K562 (cell line): ENCODE measurements around the gene SYN1. TPM values are rescaled to one million over a fixed set of nuclear protein-coding genes. Genes with fewer than 3 reads are reported as not detected.

Source experiments
- ATAC-seq: fragments of 200-7000 bp; cut with Tn5 transposase; 3 replicates; pipeline ENCODE4 v1.9.1; 2020; ENCODE audit warnings: moderate library complexity
- BruUV-seq: library from RNA; stranded (reverse); fragments of 400-500 nt; replicated peaks from 2 replicates; lab custom pipeline; 2021; lab: Mats Ljungman, UMichigan
- CTCF ChIA-PET: fragments of 300-600 bp; formaldehyde crosslinking; extraction: SDS; loops from one replicate; lab custom pipeline; 2021; ENCODE audit warnings: low intra/inter-chr PET ratio; lab: Yijun Ruan, JAX
- POLR2A ChIA-PET: fragments of 300-600, 350-650 bp; sonication (Branson Sonifier 250); formaldehyde crosslinking; extraction: SDS; loops from one replicate; lab custom pipeline; 2021; ENCODE audit warnings: antibody characterized with exemption, inconsistent platforms; lab: Yijun Ruan, JAX
- DNase-seq, 4 experiments: peaks; one replicate each; pipeline versions ENCODE4 v3.0.0 to v3.0.0-alpha.2; 2011 to 2018; ENCODE audit warnings: low spot score in 3 of 4, mixed read lengths in 3 of 4; ENCODE audit errors: extremely low read depth in 1 of 4
- FAIRE-seq: peaks from 2 replicates; lab custom pipeline; 2011; peaks lifted over from hg19 to GRCh38; lab: Jason Lieb, UNC
- H2AFZ ChIP-seq: 2 replicates; pipeline ENCODE4 v1.6.0; 2011; ENCODE audit warnings: low read depth, low read length, control low read depth, inconsistent platforms
- H3K27ac ChIP-seq: fragments of 200-600 bp; 3 replicates; pipeline ENCODE4 v1.8.0; 2011; ENCODE audit warnings: low read depth, mild to moderate bottlenecking, control low read depth, inconsistent platforms, low read length, moderate library complexity, mixed read lengths; ENCODE audit errors: extremely low read depth
- H3K27me3 ChIP-seq, 2 experiments: fragments of 300-600 bp in 1 of 2; 2 replicates in 1 of 2; 3 replicates in 1 of 2; pipeline versions ENCODE4 v1.6.0 to v1.8.0; 2011; ENCODE audit warnings: inconsistent platforms in 2 of 2, low read length in 2 of 2, mild to moderate bottlenecking in 1 of 2, mixed read lengths in 1 of 2, moderate library complexity in 1 of 2; ENCODE audit not compliant: control insufficient read depth in 2 of 2, insufficient read depth in 2 of 2
- H3K36me3 ChIP-seq: fragments of 300-600 bp; 3 replicates; pipeline ENCODE4 v1.8.0; 2011; ENCODE audit warnings: mild to moderate bottlenecking, low read length, inconsistent platforms; ENCODE audit not compliant: control insufficient read depth, insufficient read depth
- H3K4me1 ChIP-seq, 2 experiments: fragments of 200-600 bp in 1 of 2; replicated peaks in 1 of 2; 2 replicates in 1 of 2; 3 replicates in 1 of 2; pipeline versions ENCODE4 v1.5.1 to v1.8.0; 2011; ENCODE audit warnings: inconsistent platforms in 2 of 2, low read length in 2 of 2, mild to moderate bottlenecking in 1 of 2, mixed read lengths in 1 of 2, moderate library complexity in 1 of 2; ENCODE audit not compliant: control insufficient read depth in 2 of 2, insufficient read depth in 2 of 2
- H3K4me2 ChIP-seq: 2 replicates; pipeline ENCODE4 v1.6.1; 2011; ENCODE audit warnings: low read length, control low read depth, inconsistent platforms, mixed read lengths; ENCODE audit not compliant: insufficient read depth
- H3K4me3 ChIP-seq: fragments of 200-600 bp; sonication (generic), shearing (Covaris generic); 2 replicates; pipeline ENCODE4 v1.5.1; 2016; ENCODE audit warnings: control low read depth, inconsistent platforms
- H3K79me2 ChIP-seq: fragments of 200-600 bp; 3 replicates; pipeline ENCODE4 v1.8.0; 2011; ENCODE audit warnings: low read length, inconsistent platforms; ENCODE audit not compliant: control insufficient read depth, insufficient read depth
- H3K9ac ChIP-seq, 2 experiments: 2 replicates each; pipeline versions ENCODE4 v1.6.0 to v1.6.1; 2011; ENCODE audit warnings: low read depth in 2 of 2, low read length in 2 of 2, control low read depth in 1 of 2, inconsistent platforms in 1 of 2, mild to moderate bottlenecking in 1 of 2, mixed read lengths in 1 of 2; ENCODE audit not compliant: insufficient read depth in 1 of 2
- H3K9me1 ChIP-seq: one replicate; pipeline ENCODE4 v1.6.0; 2011; ENCODE audit warnings: inconsistent platforms, mild to moderate bottlenecking, low read length, moderate library complexity; ENCODE audit not compliant: control insufficient read depth, insufficient read depth
- H3K9me3 ChIP-seq: replicated peaks from 2 replicates; pipeline ENCODE4 v1.5.1; 2011; ENCODE audit warnings: low read depth, low read length, inconsistent platforms; ENCODE audit not compliant: control insufficient read depth, insufficient read depth
- H4K20me1 ChIP-seq: replicated peaks from 2 replicates; pipeline ENCODE4 v1.6.1; 2011; ENCODE audit warnings: low read length, inconsistent platforms, mixed read lengths; ENCODE audit not compliant: control insufficient read depth, insufficient read depth
- CBFA2T2 ChIP-seq: fragments of 450-650 bp; conservative IDR thresholded peaks from 2 replicates; pipeline ENCODE4 v1.6.1; 2017; ENCODE audit warnings: mild to moderate bottlenecking
- E2F3 ChIP-seq: fragments of 250-450 bp; sonication (Bioruptor Pico); IDR thresholded peaks from 2 replicates; pipeline ENCODE4 v1.4.0; 2020; ENCODE audit warnings: mild to moderate bottlenecking
- FOXK1 ChIP-seq: sonication (generic); formaldehyde crosslinking; IDR thresholded peaks from 2 replicates; pipeline ENCODE4 v1.8.0; 2022; ENCODE audit warnings: missing genetic modification reagents, mild to moderate bottlenecking, borderline replicate concordance
- FOXP1 ChIP-seq: sonication (generic); formaldehyde crosslinking; IDR thresholded peaks from 2 replicates; pipeline ENCODE4 v1.8.0; 2022; ENCODE audit warnings: mild to moderate bottlenecking, missing genetic modification reagents
- HNRNPK ChIP-seq: fragments of 200-400 bp; formaldehyde crosslinking; IDR thresholded peaks from one replicate; pipeline ENCODE4 v1.6.1; 2018; ENCODE audit warnings: mild to moderate bottlenecking, low read depth, low read length; ENCODE audit not compliant: poor library complexity, severe bottlenecking
- JUND ChIP-seq, 2 experiments: IDR thresholded peaks; 2 replicates in 1 of 2; 3 replicates in 1 of 2; pipeline ENCODE4 v1.6.1; 2011; ENCODE audit warnings: borderline replicate concordance in 2 of 2, low read depth in 2 of 2, low read length in 2 of 2, improper control_type of control experiment in 1 of 2, missing biosample characterization in 1 of 2, missing genetic modification characterization in 1 of 2, missing genetic modification reagents in 1 of 2
- PHB2 ChIP-seq: fragments of 450-650 bp; IDR thresholded peaks from 2 replicates; pipeline ENCODE4 v1.6.1; 2017; ENCODE audit warnings: low read depth
- PHF20 ChIP-seq: fragments of 450-650 bp; IDR thresholded peaks from 2 replicates; pipeline ENCODE4 v1.6.1; 2018; ENCODE audit not compliant: partially characterized antibody
- RUNX1 ChIP-seq: sonication (generic); IDR thresholded peaks from 2 replicates; pipeline ENCODE4 v1.6.1; 2016; ENCODE audit warnings: antibody characterized with exemption, low read depth
- ZNF121 ChIP-seq: sonication (generic); formaldehyde crosslinking; conservative IDR thresholded peaks from 2 replicates; pipeline ENCODE4 v1.8.0; 2022; ENCODE audit warnings: missing genetic modification reagents
- ZNF431 ChIP-seq: sonication (generic); formaldehyde crosslinking; IDR thresholded peaks from 2 replicates; pipeline ENCODE4 v1.8.0; 2022; ENCODE audit warnings: mild to moderate bottlenecking, missing genetic modification reagents
- WGBS: fragments of 100-300 bp; shearing (Covaris generic); methylation state at CpG from one replicate; pipeline ENCODE4 v1.1.6; 2016; ENCODE audit warnings: low coverage, mixed read lengths; ENCODE audit not compliant: insufficient coverage; ENCODE audit errors: missing lambda C conversion rate; 5-methylcytosine and 5-hydroxymethylcytosine counted together
- in situ Hi-C: fragments of 300-500 bp; cut with MboI; formaldehyde crosslinking; loops from 4 replicates; pipeline ENCODE4 v1.15.0; 2018; ENCODE audit warnings: inconsistent platforms, mixed read lengths
- intact Hi-C: fragments of 100-400 bp; cut with micrococcal nuclease; formaldehyde crosslinking; loops from 2 replicates; pipeline ENCODE4 v1.14.2; 2022
- polyA plus RNA-seq, 8 experiments: library from polyadenylated mRNA; depleted of rRNA in 4 of 8; stranded (reverse) in 5 of 8; unstranded in 3 of 8; fragments of >200 nt; fragmentation: Nextera tagmentation in 2 of 8; fragmentation: Illumina TruSeq in 1 of 8; extraction: Ambion mirVana in 2 of 8; extraction: Trizol in 1 of 8; gene quantifications; 2 replicates each; pipeline versions ENCODE4 v1.2.1 to v1.2.3, GENCODE V29; 2011 to 2014; ENCODE audit warnings: inconsistent platforms in 1 of 8, missing spikeins in 1 of 8
- total RNA-seq, 7 experiments: library from RNA; depleted of rRNA in 6 of 7; stranded (reverse); fragments of >200 nt in 6 of 7; fragmentation: Illumina TruSeq in 2 of 7; extraction: Trizol in 2 of 7; gene quantifications; 2 replicates each; pipeline versions ENCODE4 v1.2.1 to v1.2.3, GENCODE V29; 2011 to 2021; ENCODE audit warnings: low replicate concordance in 1 of 7
- TF ChIP-seq, protein P1 (sequence below): sonication (generic); formaldehyde crosslinking; IDR thresholded peaks from 2 replicates; pipeline ENCODE4 v1.8.1; 2023; ENCODE audit warnings: mild to moderate bottlenecking, missing genetic modification reagents, moderate library complexity
- TF ChIP-seq, protein P2 (sequence below): fragments of 250-450 bp; sonication (Bioruptor Pico); IDR thresholded peaks from 2 replicates; pipeline ENCODE4 v1.4.0; 2020; ENCODE audit warnings: mild to moderate bottlenecking

SYN1 gene
- total and polyA plus RNA-seq, 9 of the 15 experiments (the other 6 are each of a cell fraction or from before 2014, with no cell fraction given), result 0.01 to 0.28 (median 0.18) TPM; not detected in 2

DNA sequence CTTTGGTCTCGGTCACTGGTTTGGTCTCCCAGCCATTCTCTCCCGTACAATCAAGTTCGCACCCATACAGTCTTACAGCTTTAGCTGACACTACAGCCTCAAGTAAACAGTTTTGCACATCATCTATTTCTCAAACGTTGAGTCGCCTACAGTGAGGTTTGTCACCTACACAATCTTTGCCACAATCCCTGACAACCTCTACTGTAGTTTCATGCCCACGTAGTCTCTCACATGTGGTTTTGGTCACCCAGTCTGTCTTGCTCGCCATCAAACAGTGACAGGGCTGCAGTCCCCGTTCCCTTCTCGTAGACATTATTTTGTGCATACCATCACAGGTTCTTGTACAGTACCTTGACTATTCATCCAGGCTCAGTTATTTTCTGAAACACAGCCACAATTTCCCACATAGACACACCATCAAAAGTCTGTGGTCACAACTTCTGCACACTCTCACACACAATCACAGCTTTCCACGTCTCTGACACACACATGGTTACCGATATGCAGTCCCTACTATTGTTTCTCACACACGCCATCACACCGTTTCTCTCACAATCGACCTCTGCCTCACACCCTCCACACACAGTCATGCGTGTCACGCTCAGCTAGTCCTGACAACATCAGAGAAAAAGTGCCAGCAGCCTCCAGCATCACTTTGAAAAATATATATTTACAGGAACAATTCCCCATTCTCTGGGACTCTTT, 15.4 kb upstream of the SYN1 start:
- ATAC-seq (no peak), FAIRE-seq (no peak), DNase-seq (no peak)
- no peak overlapping the region for H3K27ac ChIP-seq
- 90% methylated on average over 16 of the region's 16 CpGs for WGBS
- ChIA-PET POLR2A (no interaction called here), CTCF (no interaction called here)
- peaks cover 49% of the 10 kb centered on the region for H3K36me3 ChIP-seq
- H3K9me1 ChIP-seq, result no peaks in the 10 kb centered on the region
- no peaks in the 10 kb centered on the region for H3K9me3 ChIP-seq
- H2AFZ ChIP-seq, result no peak overlapping the region
- no peak overlapping the region for H3K4me3 ChIP-seq
- no peaks in the 10 kb centered on the region for H3K27me3 ChIP-seq
- H4K20me1 ChIP-seq, result no peaks in the 10 kb centered on the region
- H3K79me2 ChIP-seq, result no peaks in the 10 kb centered on the region
- intact Hi-C loops (no loop called here), in situ Hi-C loops (no loop called here)
- no peak overlapping the region for H3K4me2 ChIP-seq
- no peak overlapping the region for H3K9ac ChIP-seq
- peaks cover 3 to 5% of the 10 kb centered on the region in 2 experiments; a peak in 4 of 5 replicates for H3K4me1 ChIP-seq
- no TSS peak for BruUV-seq
- TF ChIP-seq E2F3 (no peak), HNRNPK (no peak), FOXK1 (CRISPR knock-in tag) (no peak), ZNF431 (CRISPR knock-in tag) (no peak), PHB2 (no peak), FOXP1 (no peak), ZNF121 (CRISPR knock-in tag) (no peak), PHF20 (no peak), JUND (IDR thresholded peaks at IDR 0.05; ENCODE audit: borderline replicate concordance, low read depth, low read length) (no peak), JUND (tag; IDR thresholded peaks at IDR 0.05; ENCODE audit: borderline replicate concordance, low read depth, low read length) (no peak), CBFA2T2 (no peak), RUNX1 (no peak)
- TF ChIP-seq, protein P1, sequence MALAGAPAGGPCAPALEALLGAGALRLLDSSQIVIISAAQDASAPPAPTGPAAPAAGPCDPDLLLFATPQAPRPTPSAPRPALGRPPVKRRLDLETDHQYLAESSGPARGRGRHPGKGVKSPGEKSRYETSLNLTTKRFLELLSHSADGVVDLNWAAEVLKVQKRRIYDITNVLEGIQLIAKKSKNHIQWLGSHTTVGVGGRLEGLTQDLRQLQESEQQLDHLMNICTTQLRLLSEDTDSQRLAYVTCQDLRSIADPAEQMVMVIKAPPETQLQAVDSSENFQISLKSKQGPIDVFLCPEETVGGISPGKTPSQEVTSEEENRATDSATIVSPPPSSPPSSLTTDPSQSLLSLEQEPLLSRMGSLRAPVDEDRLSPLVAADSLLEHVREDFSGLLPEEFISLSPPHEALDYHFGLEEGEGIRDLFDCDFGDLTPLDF, result no peak
- TF ChIP-seq, protein P2, sequence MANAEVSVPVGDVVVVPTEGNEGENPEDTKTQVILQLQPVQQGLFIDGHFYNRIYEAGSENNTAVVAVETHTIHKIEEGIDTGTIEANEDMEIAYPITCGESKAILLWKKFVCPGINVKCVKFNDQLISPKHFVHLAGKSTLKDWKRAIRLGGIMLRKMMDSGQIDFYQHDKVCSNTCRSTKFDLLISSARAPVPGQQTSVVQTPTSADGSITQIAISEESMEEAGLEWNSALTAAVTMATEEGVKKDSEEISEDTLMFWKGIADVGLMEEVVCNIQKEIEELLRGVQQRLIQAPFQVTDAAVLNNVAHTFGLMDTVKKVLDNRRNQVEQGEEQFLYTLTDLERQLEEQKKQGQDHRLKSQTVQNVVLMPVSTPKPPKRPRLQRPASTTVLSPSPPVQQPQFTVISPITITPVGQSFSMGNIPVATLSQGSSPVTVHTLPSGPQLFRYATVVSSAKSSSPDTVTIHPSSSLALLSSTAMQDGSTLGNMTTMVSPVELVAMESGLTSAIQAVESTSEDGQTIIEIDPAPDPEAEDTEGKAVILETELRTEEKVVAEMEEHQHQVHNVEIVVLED (CRISPR knock-in tag), result no peak
